Transverse colon (tissue), 3 donors: ENCODE measurements around the gene NCF4.

Experiments
- EP300 ChIP-seq: sonication (generic); formaldehyde crosslinking; IDR thresholded peaks from one replicate; pipeline ENCODE4 v1.6.1; 2017; ENCODE audit warnings: antibody characterized with exemption, low read depth
- POLR2A ChIP-seq: fragments of 450-650 bp; IDR thresholded peaks from one replicate; pipeline ENCODE4 v1.6.1; 2016; ENCODE audit warnings: antibody characterized with exemption, mild to moderate bottlenecking, moderate library complexity
- TF ChIP-seq, protein P1 (sequence below), 5 experiments: fragments of 200-600 bp in 3 of 5; fragments of 450-650 bp in 2 of 5; sonication (generic) in 3 of 5; IDR thresholded peaks; 1 replicate in 2 of 5; 2 replicates in 3 of 5; pipeline ENCODE4 v1.5.1; 2016 to 2017; ENCODE audit warnings: antibody characterized with exemption in 5 of 5, inconsistent platforms in 3 of 5, mild to moderate bottlenecking in 2 of 5, moderate library complexity in 1 of 5

GRCh38 chr22:36831717-36832116 lies 29.1 kb upstream of the NCF4 start:
- no peak for TF ChIP-seq POLR2A
- TF ChIP-seq, protein P1, sequence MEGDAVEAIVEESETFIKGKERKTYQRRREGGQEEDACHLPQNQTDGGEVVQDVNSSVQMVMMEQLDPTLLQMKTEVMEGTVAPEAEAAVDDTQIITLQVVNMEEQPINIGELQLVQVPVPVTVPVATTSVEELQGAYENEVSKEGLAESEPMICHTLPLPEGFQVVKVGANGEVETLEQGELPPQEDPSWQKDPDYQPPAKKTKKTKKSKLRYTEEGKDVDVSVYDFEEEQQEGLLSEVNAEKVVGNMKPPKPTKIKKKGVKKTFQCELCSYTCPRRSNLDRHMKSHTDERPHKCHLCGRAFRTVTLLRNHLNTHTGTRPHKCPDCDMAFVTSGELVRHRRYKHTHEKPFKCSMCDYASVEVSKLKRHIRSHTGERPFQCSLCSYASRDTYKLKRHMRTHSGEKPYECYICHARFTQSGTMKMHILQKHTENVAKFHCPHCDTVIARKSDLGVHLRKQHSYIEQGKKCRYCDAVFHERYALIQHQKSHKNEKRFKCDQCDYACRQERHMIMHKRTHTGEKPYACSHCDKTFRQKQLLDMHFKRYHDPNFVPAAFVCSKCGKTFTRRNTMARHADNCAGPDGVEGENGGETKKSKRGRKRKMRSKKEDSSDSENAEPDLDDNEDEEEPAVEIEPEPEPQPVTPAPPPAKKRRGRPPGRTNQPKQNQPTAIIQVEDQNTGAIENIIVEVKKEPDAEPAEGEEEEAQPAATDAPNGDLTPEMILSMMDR (IDR thresholded peaks at IDR 0.05): no peak
- TF ChIP-seq EP300: no peak
